Measurements from ENCODE around the gene ITGAD.

DNA sequence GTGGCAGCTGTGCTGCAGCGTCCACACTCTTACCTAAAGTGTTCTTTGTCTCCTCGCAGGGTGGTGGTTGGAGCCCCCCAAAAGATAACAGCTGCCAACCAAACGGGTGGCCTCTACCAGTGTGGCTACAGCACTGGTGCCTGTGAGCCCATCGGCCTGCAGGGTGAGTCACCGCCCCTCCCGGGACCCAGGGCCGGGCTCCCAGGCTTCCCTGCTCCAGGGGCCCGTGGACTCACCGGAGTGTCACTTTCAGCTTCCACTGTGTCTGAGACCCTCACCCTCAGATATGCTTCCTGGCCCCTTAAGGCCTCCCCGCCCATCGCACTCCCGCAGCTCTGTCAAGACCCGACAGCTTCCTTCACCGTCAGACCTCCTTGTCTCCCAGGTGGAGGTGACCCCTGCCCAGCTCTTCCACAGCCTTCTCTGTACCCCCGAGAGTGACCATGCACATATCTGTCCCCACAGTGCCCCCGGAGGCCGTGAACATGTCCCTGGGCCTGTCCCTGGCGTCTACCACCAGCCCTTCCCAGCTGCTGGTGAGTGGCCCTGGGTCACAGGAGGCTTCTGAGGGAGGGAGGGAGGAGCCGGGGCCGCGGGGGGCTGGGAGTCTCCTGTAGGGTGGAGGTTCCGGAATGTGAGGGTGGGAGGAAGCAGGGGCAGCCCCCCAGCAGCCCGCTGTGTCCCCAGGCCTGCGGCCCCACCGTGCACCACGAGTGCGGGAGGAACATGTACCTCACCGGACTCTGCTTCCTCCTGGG, 36.4 kb upstream of the ITGAD start:
- TF ChIP-seq, protein P1, sequence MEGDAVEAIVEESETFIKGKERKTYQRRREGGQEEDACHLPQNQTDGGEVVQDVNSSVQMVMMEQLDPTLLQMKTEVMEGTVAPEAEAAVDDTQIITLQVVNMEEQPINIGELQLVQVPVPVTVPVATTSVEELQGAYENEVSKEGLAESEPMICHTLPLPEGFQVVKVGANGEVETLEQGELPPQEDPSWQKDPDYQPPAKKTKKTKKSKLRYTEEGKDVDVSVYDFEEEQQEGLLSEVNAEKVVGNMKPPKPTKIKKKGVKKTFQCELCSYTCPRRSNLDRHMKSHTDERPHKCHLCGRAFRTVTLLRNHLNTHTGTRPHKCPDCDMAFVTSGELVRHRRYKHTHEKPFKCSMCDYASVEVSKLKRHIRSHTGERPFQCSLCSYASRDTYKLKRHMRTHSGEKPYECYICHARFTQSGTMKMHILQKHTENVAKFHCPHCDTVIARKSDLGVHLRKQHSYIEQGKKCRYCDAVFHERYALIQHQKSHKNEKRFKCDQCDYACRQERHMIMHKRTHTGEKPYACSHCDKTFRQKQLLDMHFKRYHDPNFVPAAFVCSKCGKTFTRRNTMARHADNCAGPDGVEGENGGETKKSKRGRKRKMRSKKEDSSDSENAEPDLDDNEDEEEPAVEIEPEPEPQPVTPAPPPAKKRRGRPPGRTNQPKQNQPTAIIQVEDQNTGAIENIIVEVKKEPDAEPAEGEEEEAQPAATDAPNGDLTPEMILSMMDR (IDR thresholded peaks at IDR 0.05; ENCODE audit: low read length), result no peak
- no peak for TF ChIP-seq EZH2 (optimal IDR thresholded peaks at IDR 0.05; ENCODE audit: low read depth, low read length)
- TF ChIP-seq EZH2phosphoT487 (IDR thresholded peaks at IDR 0.05; ENCODE audit: low read length), result no peak
